HEK293 (cell line): ENCODE results near the gene GPR63.

Experiments
- ATF2 ChIP-seq: fragments of 450-650 bp; formaldehyde crosslinking; IDR thresholded peaks from 2 replicates; pipeline ENCODE4 v1.5.1; 2016; ENCODE audit warnings: missing biosample characterization, missing genetic modification characterization, low read depth
- BCL11A ChIP-seq: fragments of 450-650 bp; formaldehyde crosslinking; IDR thresholded peaks from 2 replicates; pipeline ENCODE4 v1.5.1; 2016; ENCODE audit warnings: low read depth, missing biosample characterization, missing genetic modification characterization
- GLIS1 ChIP-seq: fragments of 450-650 bp; formaldehyde crosslinking; IDR thresholded peaks from 2 replicates; pipeline ENCODE4 v1.5.1; 2016; ENCODE audit warnings: missing biosample characterization, missing genetic modification characterization
- HOXC10 ChIP-seq: sonication (generic); formaldehyde crosslinking; IDR thresholded peaks from 2 replicates; pipeline ENCODE4 v1.8.1; 2023; ENCODE audit warnings: mild to moderate bottlenecking, missing genetic modification reagents
- MEIS1 ChIP-seq: sonication (generic); formaldehyde crosslinking; IDR thresholded peaks from 2 replicates; pipeline ENCODE4 v1.8.1; 2022; ENCODE audit warnings: missing genetic modification reagents, mild to moderate bottlenecking, borderline replicate concordance
- TCF7L2 ChIP-seq: IDR thresholded peaks from 2 replicates; pipeline ENCODE4 v1.6.1; 2011; ENCODE audit warnings: low read depth, mild to moderate bottlenecking, inconsistent platforms, low read length, moderate library complexity, borderline replicate concordance
- TRIM28 ChIP-seq: IDR thresholded peaks from 2 replicates; pipeline ENCODE4 v1.6.1; 2011; ENCODE audit warnings: low read length, control low read depth, borderline replicate concordance
- YY1 ChIP-seq: fragments of 450-650 bp; formaldehyde crosslinking; IDR thresholded peaks from 2 replicates; pipeline ENCODE4 v1.5.1; 2018; ENCODE audit warnings: missing biosample characterization, missing genetic modification characterization
- ZBTB1 ChIP-seq: fragments of 450-650 bp; formaldehyde crosslinking; IDR thresholded peaks from 2 replicates; pipeline ENCODE4 v1.5.1; 2016; ENCODE audit warnings: missing biosample characterization, missing genetic modification characterization
- ZBTB21 ChIP-seq: fragments of 450-650 bp; formaldehyde crosslinking; IDR thresholded peaks from 2 replicates; pipeline ENCODE4 v1.5.1; 2017; ENCODE audit warnings: missing biosample characterization, missing genetic modification characterization
- ZBTB49 ChIP-seq: fragments of 450-650 bp; formaldehyde crosslinking; IDR thresholded peaks from 2 replicates; pipeline ENCODE4 v1.5.1; 2016; ENCODE audit warnings: missing biosample characterization, missing genetic modification characterization, low read depth
- ZFP3 ChIP-seq: fragments of 450-650 bp; formaldehyde crosslinking; IDR thresholded peaks from 2 replicates; pipeline ENCODE4 v1.5.1; 2016; ENCODE audit warnings: low read depth, missing biosample characterization, missing genetic modification characterization
- ZIC2 ChIP-seq: fragments of 450-650 bp; formaldehyde crosslinking; IDR thresholded peaks from 2 replicates; pipeline ENCODE4 v1.5.1; 2016; ENCODE audit warnings: missing biosample characterization, missing genetic modification characterization
- ZNF174 ChIP-seq: fragments of 450-650 bp; formaldehyde crosslinking; IDR thresholded peaks from 2 replicates; pipeline ENCODE4 v1.5.0; 2017; ENCODE audit warnings: missing biosample characterization, mild to moderate bottlenecking, missing genetic modification characterization
- ZNF19 ChIP-seq: fragments of 450-650 bp; formaldehyde crosslinking; IDR thresholded peaks from 2 replicates; pipeline ENCODE4; 2016; ENCODE audit warnings: missing biosample characterization, missing genetic modification characterization, low read depth
- ZNF214 ChIP-seq: fragments of 450-650 bp; formaldehyde crosslinking; IDR thresholded peaks from 2 replicates; pipeline ENCODE4 v1.5.1; 2017; ENCODE audit warnings: missing biosample characterization, mild to moderate bottlenecking, missing genetic modification characterization, borderline replicate concordance
- ZNF266 ChIP-seq: fragments of 450-650 bp; formaldehyde crosslinking; IDR thresholded peaks from 2 replicates; pipeline ENCODE4 v1.5.1; 2016; ENCODE audit warnings: missing biosample characterization, missing genetic modification characterization, low read depth
- ZNF335 ChIP-seq: fragments of 450-650 bp; formaldehyde crosslinking; conservative IDR thresholded peaks from 2 replicates; pipeline ENCODE4 v1.5.1; 2016; ENCODE audit warnings: missing biosample characterization, missing genetic modification characterization
- ZNF362 ChIP-seq: fragments of 450-650 bp; formaldehyde crosslinking; IDR thresholded peaks from 2 replicates; pipeline ENCODE4 v1.5.1; 2016; ENCODE audit warnings: missing biosample characterization, missing genetic modification characterization
- ZNF416 ChIP-seq: fragments of 450-650 bp; formaldehyde crosslinking; IDR thresholded peaks from 2 replicates; pipeline ENCODE4 v1.5.1; 2016; ENCODE audit warnings: missing biosample characterization, missing genetic modification characterization
- ZNF426 ChIP-seq: fragments of 450-650 bp; formaldehyde crosslinking; IDR thresholded peaks from 2 replicates; pipeline ENCODE4 v1.5.1; 2017; ENCODE audit warnings: missing biosample characterization, missing genetic modification characterization, mild to moderate bottlenecking, inconsistent platforms, moderate library complexity
- ZNF473 ChIP-seq: fragments of 450-650 bp; formaldehyde crosslinking; IDR thresholded peaks from 2 replicates; pipeline ENCODE4 v1.5.1; 2017; ENCODE audit warnings: missing biosample characterization, missing genetic modification characterization
- ZNF501 ChIP-seq: fragments of 450-650 bp; formaldehyde crosslinking; IDR thresholded peaks from 2 replicates; pipeline ENCODE4 v1.5.1; 2016; ENCODE audit warnings: missing biosample characterization, missing genetic modification characterization
- ZNF510 ChIP-seq: fragments of 450-650 bp; formaldehyde crosslinking; IDR thresholded peaks from 2 replicates; pipeline ENCODE4 v1.5.1; 2018; ENCODE audit warnings: mild to moderate bottlenecking, missing genetic modification characterization, missing biosample characterization; ENCODE audit not compliant: insufficient replicate concordance
- ZNF514 ChIP-seq: fragments of 450-650 bp; formaldehyde crosslinking; IDR thresholded peaks from 2 replicates; pipeline ENCODE4 v1.5.1; 2016; ENCODE audit warnings: missing biosample characterization, missing genetic modification characterization
- ZNF626 ChIP-seq: fragments of 450-650 bp; sonication (Bioruptor Pico); formaldehyde crosslinking; IDR thresholded peaks from 2 replicates; pipeline ENCODE4 v1.5.1; 2018; ENCODE audit warnings: missing biosample characterization, missing genetic modification characterization, inconsistent platforms
- ZNF645 ChIP-seq: fragments of 450-650 bp; formaldehyde crosslinking; IDR thresholded peaks from 2 replicates; pipeline ENCODE4; 2016; ENCODE audit warnings: missing biosample characterization, missing genetic modification characterization
- ZNF677 ChIP-seq: fragments of 450-650 bp; IDR thresholded peaks from 2 replicates; pipeline ENCODE4 v1.5.0; 2018; ENCODE audit warnings: missing biosample characterization, mild to moderate bottlenecking, missing genetic modification characterization, moderate library complexity
- ZNF707 ChIP-seq: fragments of 450-650 bp; formaldehyde crosslinking; IDR thresholded peaks from 2 replicates; pipeline ENCODE4 v1.5.1; 2016; ENCODE audit warnings: missing biosample characterization, missing genetic modification characterization
- TF ChIP-seq, protein P1 (sequence below): fragments of 450-650 bp; formaldehyde crosslinking; IDR thresholded peaks from 2 replicates; pipeline ENCODE4 v1.5.1; 2016; ENCODE audit warnings: missing biosample characterization, missing genetic modification characterization
- TF ChIP-seq, protein P2 (sequence below): fragments of 450-650 bp; formaldehyde crosslinking; IDR thresholded peaks from 2 replicates; pipeline ENCODE4 v1.5.1; 2016; ENCODE audit warnings: missing biosample characterization, missing genetic modification characterization

Gene GPR63

DNA sequence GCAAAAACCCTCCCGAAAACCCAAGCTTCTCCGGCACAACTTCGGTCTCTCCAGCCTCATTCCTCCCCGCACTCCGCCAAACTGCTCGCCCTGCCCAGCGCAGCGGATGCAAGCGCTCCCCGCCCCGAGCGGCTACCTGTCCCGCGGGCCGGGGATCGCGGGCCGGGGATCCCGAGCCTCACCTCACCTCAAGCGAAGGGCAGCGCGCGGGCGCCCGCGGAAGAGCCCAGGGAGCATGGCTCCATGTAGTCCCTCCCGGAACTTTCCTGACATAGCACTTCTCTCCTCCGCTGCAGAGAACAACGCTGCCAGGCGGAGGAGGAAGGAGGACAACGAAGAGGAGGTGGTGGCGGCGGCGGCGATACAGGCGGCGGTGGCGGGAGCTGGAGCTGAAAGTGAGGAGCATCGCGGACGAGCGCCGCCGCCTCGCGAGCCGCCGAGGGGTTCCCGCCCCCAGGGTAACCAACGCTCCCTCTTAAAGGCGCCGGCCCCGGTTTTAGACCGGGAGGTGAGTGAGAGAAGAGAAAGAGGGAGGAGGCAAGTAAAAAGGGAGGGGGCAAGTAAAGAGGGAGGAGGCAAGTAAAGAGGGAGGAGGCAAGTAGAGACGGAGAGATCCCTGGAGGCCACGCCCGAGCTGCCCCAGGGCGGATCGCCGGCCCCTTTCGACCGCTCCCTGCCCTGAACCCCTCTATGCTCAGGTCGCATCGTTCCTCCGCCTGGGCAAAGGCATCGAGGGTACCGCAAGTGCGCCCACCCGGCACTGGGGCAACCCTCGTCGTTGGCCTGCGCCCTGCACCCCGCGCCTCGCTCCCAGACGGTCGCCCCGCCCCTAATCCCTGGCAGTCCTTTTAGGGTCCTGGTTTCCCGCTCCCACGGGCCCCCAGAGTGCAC is at the start of gene GPR63 (continued):
- TF ChIP-seq MEIS1 (CRISPR knock-in tag) (no peak), ZNF335 (tag by site-specific recombination) (peak; percentile 81), TCF7L2 (no peak), ZNF266 (tag by site-specific recombination) (no peak), ZBTB21 (tag by site-specific recombination) (no peak), ZNF677 (tag by site-specific recombination) (no peak), YY1 (no peak), ZNF214 (tag by site-specific recombination) (no peak), ZNF707 (no peak), GLIS1 (no peak), ZNF174 (tag by site-specific recombination) (no peak), TRIM28 (no peak; the same call in 1 of the 2 replicates), ZNF514 (tag by site-specific recombination) (no peak), ZIC2 (peak; percentile 36; the same call in 1 of the 2 replicates), ZNF473 (tag by site-specific recombination) (no peak), ZNF426 (tag by site-specific recombination) (no peak), ZNF362 (tag by site-specific recombination) (no peak), ZNF645 (tag by site-specific recombination) (no peak), ZNF416 (tag by site-specific recombination) (no peak), HOXC10 (CRISPR knock-in tag) (no peak), ZNF501 (0 out of 2 replicates have a peak, but pooled peaks have one; percentile 24), ZNF510 (tag by site-specific recombination) (no peak), ZBTB49 (tag by site-specific recombination) (no peak), ZNF19 (tag by site-specific recombination) (no peak), BCL11A (no peak), ZNF626 (tag by site-specific recombination) (no peak), ATF2 (tag by site-specific recombination) (no peak), ZFP3 (no peak), ZBTB1 (tag by site-specific recombination) (no peak)
- TF ChIP-seq, protein P1, sequence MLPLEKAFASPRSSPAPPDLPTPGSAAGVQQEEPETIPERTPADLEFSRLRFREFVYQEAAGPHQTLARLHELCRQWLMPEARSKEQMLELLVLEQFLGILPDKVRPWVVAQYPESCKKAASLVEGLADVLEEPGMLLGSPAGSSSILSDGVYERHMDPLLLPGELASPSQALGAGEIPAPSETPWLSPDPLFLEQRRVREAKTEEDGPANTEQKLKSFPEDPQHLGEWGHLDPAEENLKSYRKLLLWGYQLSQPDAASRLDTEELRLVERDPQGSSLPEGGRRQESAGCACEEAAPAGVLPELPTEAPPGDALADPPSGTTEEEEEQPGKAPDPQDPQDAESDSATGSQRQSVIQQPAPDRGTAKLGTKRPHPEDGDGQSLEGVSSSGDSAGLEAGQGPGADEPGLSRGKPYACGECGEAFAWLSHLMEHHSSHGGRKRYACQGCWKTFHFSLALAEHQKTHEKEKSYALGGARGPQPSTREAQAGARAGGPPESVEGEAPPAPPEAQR (tag by site-specific recombination), result no peak
- TF ChIP-seq, protein P2, sequence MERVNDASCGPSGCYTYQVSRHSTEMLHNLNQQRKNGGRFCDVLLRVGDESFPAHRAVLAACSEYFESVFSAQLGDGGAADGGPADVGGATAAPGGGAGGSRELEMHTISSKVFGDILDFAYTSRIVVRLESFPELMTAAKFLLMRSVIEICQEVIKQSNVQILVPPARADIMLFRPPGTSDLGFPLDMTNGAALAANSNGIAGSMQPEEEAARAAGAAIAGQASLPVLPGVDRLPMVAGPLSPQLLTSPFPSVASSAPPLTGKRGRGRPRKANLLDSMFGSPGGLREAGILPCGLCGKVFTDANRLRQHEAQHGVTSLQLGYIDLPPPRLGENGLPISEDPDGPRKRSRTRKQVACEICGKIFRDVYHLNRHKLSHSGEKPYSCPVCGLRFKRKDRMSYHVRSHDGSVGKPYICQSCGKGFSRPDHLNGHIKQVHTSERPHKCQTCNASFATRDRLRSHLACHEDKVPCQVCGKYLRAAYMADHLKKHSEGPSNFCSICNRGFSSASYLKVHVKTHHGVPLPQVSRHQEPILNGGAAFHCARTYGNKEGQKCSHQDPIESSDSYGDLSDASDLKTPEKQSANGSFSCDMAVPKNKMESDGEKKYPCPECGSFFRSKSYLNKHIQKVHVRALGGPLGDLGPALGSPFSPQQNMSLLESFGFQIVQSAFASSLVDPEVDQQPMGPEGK, result peak; percentile 74
